KMS-11 (cell line): ENCODE results near the gene RFX7.
A peak's percentile ranks its signal among the peaks of the same experiment; 100 is the strongest.
"Not testable (repeated sequence)": the region's sequence is repeated elsewhere in the genome, so short reads cannot be mapped to it uniquely, and the experiment has no call there.

ENCODE experiments used
- H2AFZ ChIP-seq: fragments of 200-600 bp; sonication (generic); 2 replicates; pipeline ENCODE4 v1.6.1; 2016; ENCODE audit warnings: antibody characterized with exemption, mixed run types, low read depth
- H3K27ac ChIP-seq: fragments of 200-600 bp; sonication (generic); 2 replicates; pipeline ENCODE4 v1.6.1; 2016; ENCODE audit warnings: mild to moderate bottlenecking, mixed run types
- H3K27me3 ChIP-seq: fragments of 200-600 bp; sonication (generic); 2 replicates; pipeline ENCODE4 v1.6.1; 2017; ENCODE audit warnings: mild to moderate bottlenecking, low read depth, mixed run types, moderate library complexity; ENCODE audit not compliant: insufficient read depth
- H3K36me3 ChIP-seq: fragments of 200-600 bp; sonication (generic); 2 replicates; pipeline ENCODE4 v1.6.1; 2017; ENCODE audit warnings: mild to moderate bottlenecking, mixed run types; ENCODE audit not compliant: insufficient read depth
- H3K4me1 ChIP-seq: fragments of 200-600 bp; sonication (generic); 2 replicates; pipeline ENCODE4 v1.6.1; 2016; ENCODE audit warnings: mild to moderate bottlenecking, low read depth, mixed run types; ENCODE audit not compliant: poor library complexity, severe bottlenecking
- H3K4me2 ChIP-seq: fragments of 200-600 bp; sonication (generic); 2 replicates; pipeline ENCODE4 v1.7.0; 2016; ENCODE audit warnings: mild to moderate bottlenecking, mixed run types
- H3K4me3 ChIP-seq: fragments of 200-600 bp; sonication (generic); IDR thresholded peaks from 2 replicates; pipeline ENCODE4 v1.6.1; 2017; ENCODE audit warnings: low read depth, low read length, mixed read lengths; ENCODE audit not compliant: insufficient read depth
- H3K79me2 ChIP-seq: fragments of 200-600 bp; sonication (generic); 2 replicates; pipeline ENCODE4 v1.6.1; 2016; ENCODE audit warnings: low read depth, mixed run types; ENCODE audit not compliant: insufficient read depth
- H3K9ac ChIP-seq: fragments of 200-600 bp; sonication (generic); 2 replicates; pipeline ENCODE4 v1.6.1; 2016; ENCODE audit warnings: mild to moderate bottlenecking, mixed run types
- H4K20me1 ChIP-seq: fragments of 200-600 bp; sonication (generic); 2 replicates; pipeline ENCODE4 v1.6.1; 2016; ENCODE audit warnings: mild to moderate bottlenecking, mixed run types; ENCODE audit not compliant: insufficient read depth
- CTCF ChIP-seq: fragments of 200-600 bp; sonication (generic); conservative IDR thresholded peaks from 2 replicates; pipeline ENCODE4 v1.6.1; 2017; ENCODE audit warnings: low read depth, mild to moderate bottlenecking, antibody characterized with exemption, low read length, moderate library complexity, mixed read lengths

The RFX7 gene

GRCh38 chr15:56281145-56281544 is 37.5 kb upstream of the RFX7 start:
- Histone ChIP-seq H2AFZ (no peak overlapping the region), H3K4me2 (no peak overlapping the region), H3K4me1 (no peaks in the 10 kb centered on the region), H4K20me1 (no peaks in the 10 kb centered on the region), H3K27ac (no peak overlapping the region), H3K9ac (no peak overlapping the region), H3K36me3 (no peaks in the 10 kb centered on the region), H3K79me2 (no peaks in the 10 kb centered on the region), H3K4me3 (no peak overlapping the region), H3K27me3 (no peaks in the 10 kb centered on the region)
- no peak for TF ChIP-seq CTCF

DNA sequence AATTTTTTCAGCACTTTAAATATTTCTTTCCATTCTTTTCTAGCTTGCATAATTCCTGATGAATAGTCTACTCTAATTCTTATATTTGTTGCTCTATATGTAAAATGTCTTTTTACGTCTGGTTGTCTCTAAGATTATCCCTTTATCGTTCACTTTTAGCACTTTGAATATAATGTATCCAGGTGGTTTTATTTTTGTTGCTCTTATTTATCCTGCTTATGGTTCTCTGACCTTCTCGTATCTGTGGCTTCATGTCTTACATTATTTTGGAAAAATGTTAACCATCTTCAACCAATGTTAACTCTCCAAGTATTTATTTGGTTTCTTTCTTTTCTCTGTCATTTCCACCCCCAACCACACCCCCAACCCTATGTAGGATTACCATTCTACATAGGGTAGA is 30.0 kb upstream of the RFX7 start:
- Histone ChIP-seq H3K79me2 (no peaks in the 10 kb centered on the region), H3K27me3 (no peaks in the 10 kb centered on the region), H3K9ac (no peak overlapping the region), H3K27ac (no peak overlapping the region), H3K36me3 (no peaks in the 10 kb centered on the region), H2AFZ (no peak overlapping the region), H3K4me2 (no peak overlapping the region), H3K4me3 (no peak overlapping the region), H3K4me1 (no peaks in the 10 kb centered on the region), H4K20me1 (no peaks in the 10 kb centered on the region)
- no peak for TF ChIP-seq CTCF

GRCh38 chr15:56272454-56272853 is 28.8 kb upstream of the RFX7 start:
- H4K20me1 ChIP-seq: no peaks in the 10 kb centered on the region

DNA sequence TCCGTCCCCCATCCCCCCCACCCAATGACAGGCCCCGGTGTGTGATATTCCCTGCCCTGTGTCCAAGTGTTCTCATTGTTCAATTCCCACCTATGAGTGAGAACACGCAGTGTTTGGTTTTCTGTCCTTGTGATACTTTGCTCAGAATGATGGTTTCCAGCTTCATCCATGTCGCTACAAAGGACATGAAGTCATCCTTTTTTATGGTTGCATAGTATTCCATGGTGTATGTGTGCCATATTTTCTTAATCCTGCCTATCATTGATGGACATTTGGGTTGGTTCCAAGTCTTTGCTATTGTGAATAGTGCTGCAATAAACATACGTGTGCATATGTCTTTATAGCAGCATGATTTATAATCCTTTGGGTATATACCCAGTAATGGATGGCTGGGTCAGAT is 22.8 kb upstream of the RFX7 start:
- H3K79me2 ChIP-seq, H3K4me2 ChIP-seq, H3K9ac ChIP-seq, H4K20me1 ChIP-seq, H3K27ac ChIP-seq, H2AFZ ChIP-seq, H3K4me3 ChIP-seq, H3K36me3 ChIP-seq, H3K27me3 ChIP-seq: not testable (repeated sequence)
- H3K4me1 ChIP-seq: peaks cover 15% of the 10 kb centered on the region

More at GRCh38 chr15:56272454-56272853, 28.8 kb upstream of the RFX7 start:
- H3K36me3 ChIP-seq: no peaks in the 10 kb centered on the region
- no peaks in the 10 kb centered on the region for H3K79me2 ChIP-seq
- H3K4me1 ChIP-seq: no peaks in the 10 kb centered on the region
- H3K4me3 ChIP-seq: no peak overlapping the region
- no peak for TF ChIP-seq CTCF
- no peaks in the 10 kb centered on the region for H3K27me3 ChIP-seq
- no peak overlapping the region for H3K9ac ChIP-seq
- H3K4me2 ChIP-seq: no peak overlapping the region
- no peak overlapping the region for H3K27ac ChIP-seq
- no peak overlapping the region for H2AFZ ChIP-seq

GRCh38 chr15:56261854-56262509 is 18.3 kb upstream of the RFX7 start:
- H3K27ac ChIP-seq: peak overlapping the region; percentile 19; the same call in 1 of the 2 replicates
- no peaks in the 10 kb centered on the region for H4K20me1 ChIP-seq
- H3K36me3 ChIP-seq: no peaks in the 10 kb centered on the region
- no peak overlapping the region for H3K9ac ChIP-seq
- H3K4me1 ChIP-seq: peaks cover 16% of the 10 kb centered on the region
- no peaks in the 10 kb centered on the region for H3K79me2 ChIP-seq
- TF ChIP-seq CTCF: no peak
- peak overlapping the region; percentile 39 for H2AFZ ChIP-seq
- peak overlapping the region; percentile 79 for H3K4me2 ChIP-seq
- no peak overlapping the region for H3K4me3 ChIP-seq
- no peaks in the 10 kb centered on the region for H3K27me3 ChIP-seq

- H2AFZ ChIP-seq, H3K27ac ChIP-seq, H3K36me3 ChIP-seq, H3K4me1 ChIP-seq, H3K9ac ChIP-seq, H3K4me2 ChIP-seq, H3K27me3 ChIP-seq, H4K20me1 ChIP-seq, H3K79me2 ChIP-seq, H3K4me3 ChIP-seq: not testable (repeated sequence)
Observed at GRCh38 chr15:56257306-56257705, 13.6 kb upstream of the RFX7 start.
